Uterus (tissue), 4 donors: ENCODE data around the gene PTPRN2. TPM values are rescaled to one million over a fixed set of nuclear protein-coding genes. Genes with fewer than 3 reads are reported as not detected.
"Not testable (repeated sequence)": the region's sequence is repeated elsewhere in the genome, so short reads cannot be mapped to it uniquely, and the experiment has no call there.

ENCODE experiments used
- DNase-seq, 2 donors: peaks; one replicate each; pipeline ENCODE4 v3.0.0-alpha.2; 2019 to 2020
- H3K27ac ChIP-seq, 2 donors: fragments of 200-600 bp; sonication (generic); 1 replicate in 1 of 2; 2 replicates in 1 of 2; pipeline ENCODE4 v1.5.1; 2016 to 2018
- H3K27me3 ChIP-seq, 2 donors: fragments of 200-600 bp; sonication (generic); one replicate each; pipeline ENCODE4 v1.5.1; 2018 to 2019; ENCODE audit warnings: control low read depth in 1 of 2
- H3K36me3 ChIP-seq, 2 donors: fragments of 200-600 bp; sonication (generic); one replicate each; pipeline ENCODE4 v1.5.1; 2019; ENCODE audit warnings: control low read depth in 1 of 2
- H3K4me1 ChIP-seq, 2 donors: fragments of 200-600 bp; sonication (generic); one replicate each; pipeline ENCODE4 v1.5.1; 2018 to 2019; ENCODE audit warnings: control low read depth in 1 of 2
- H3K4me3 ChIP-seq, 2 donors: fragments of 200-600 bp; sonication (generic); 1 replicate in 1 of 2; 2 replicates in 1 of 2; pipeline ENCODE4 v1.5.1; 2018 to 2019; ENCODE audit warnings: mild to moderate bottlenecking in 1 of 2
- H3K9me3 ChIP-seq, 2 donors: fragments of 200-600 bp; sonication (generic); one replicate each; pipeline ENCODE4 v1.5.1; 2019; ENCODE audit warnings: control low read depth in 1 of 2
- POLR2A ChIP-seq, 2 donors: fragments of 450-650 bp; IDR thresholded peaks; one replicate each; pipeline ENCODE4 v1.6.1; 2016; ENCODE audit warnings: antibody characterized with exemption in 2 of 2, mild to moderate bottlenecking in 1 of 2, moderate library complexity in 1 of 2
- intact Hi-C: fragments of 100-400 bp; cut with DNase I; formaldehyde crosslinking; loops from one replicate; pipeline ENCODE4 v1.15.1; 2023; ENCODE audit warnings: low total_unique reads
- total RNA-seq, 4 donors: library from RNA; depleted of rRNA in 3 of 4; stranded (reverse); fragments of >200 nt in 3 of 4; gene quantifications; one replicate each; pipeline versions ENCODE4 v1.1.0 to v1.2.4, GENCODE V29; 2014 to 2023
- TF ChIP-seq, protein P1 (sequence below), 4 experiments: fragments of 200-600 bp in 2 of 4; fragments of 450-650 bp in 2 of 4; sonication (generic) in 2 of 4; IDR thresholded peaks; one replicate each; pipeline ENCODE4 v1.5.1; 2016 to 2019; ENCODE audit warnings: antibody characterized with exemption in 4 of 4, mild to moderate bottlenecking in 2 of 4, moderate library complexity in 1 of 4
- donor health status: DM: yes; HTN: yes; CAD: no.

PTPRN2 gene
- total RNA-seq, 4 donors from 2014 or later = 1.2 to 5.2 (median 2.3) TPM

GRCh38 chr7:158386355-158386618 lies 201.3 kb downstream of the PTPRN2 start:
- no peak for TF ChIP-seq POLR2A (IDR thresholded peaks at IDR 0.05)
- intact Hi-C loops = no loop called here
- H3K4me1 ChIP-seq = no peaks in the 10 kb centered on the region
- H3K4me3 ChIP-seq = no peak overlapping the region
- H3K9me3 ChIP-seq = no peaks in the 10 kb centered on the region
- no peak for DNase-seq
- no peaks in the 10 kb centered on the region for H3K36me3 ChIP-seq
- no peaks in the 10 kb centered on the region for H3K27me3 ChIP-seq
- H3K27ac ChIP-seq = no peak overlapping the region

GRCh38 chr7:158385496-158386354 lies 201.9 kb downstream of the PTPRN2 start:
- DNase-seq, H3K4me1 ChIP-seq, H3K36me3 ChIP-seq, H3K27ac ChIP-seq, H3K4me3 ChIP-seq, H3K27me3 ChIP-seq, intact Hi-C loops, H3K9me3 ChIP-seq: not testable (repeated sequence)

- H3K4me3 ChIP-seq = no peak overlapping the region
- H3K27me3 ChIP-seq = no peaks in the 10 kb centered on the region
- no peak overlapping the region for H3K27ac ChIP-seq
- no peak for DNase-seq
- TF ChIP-seq, protein P1, sequence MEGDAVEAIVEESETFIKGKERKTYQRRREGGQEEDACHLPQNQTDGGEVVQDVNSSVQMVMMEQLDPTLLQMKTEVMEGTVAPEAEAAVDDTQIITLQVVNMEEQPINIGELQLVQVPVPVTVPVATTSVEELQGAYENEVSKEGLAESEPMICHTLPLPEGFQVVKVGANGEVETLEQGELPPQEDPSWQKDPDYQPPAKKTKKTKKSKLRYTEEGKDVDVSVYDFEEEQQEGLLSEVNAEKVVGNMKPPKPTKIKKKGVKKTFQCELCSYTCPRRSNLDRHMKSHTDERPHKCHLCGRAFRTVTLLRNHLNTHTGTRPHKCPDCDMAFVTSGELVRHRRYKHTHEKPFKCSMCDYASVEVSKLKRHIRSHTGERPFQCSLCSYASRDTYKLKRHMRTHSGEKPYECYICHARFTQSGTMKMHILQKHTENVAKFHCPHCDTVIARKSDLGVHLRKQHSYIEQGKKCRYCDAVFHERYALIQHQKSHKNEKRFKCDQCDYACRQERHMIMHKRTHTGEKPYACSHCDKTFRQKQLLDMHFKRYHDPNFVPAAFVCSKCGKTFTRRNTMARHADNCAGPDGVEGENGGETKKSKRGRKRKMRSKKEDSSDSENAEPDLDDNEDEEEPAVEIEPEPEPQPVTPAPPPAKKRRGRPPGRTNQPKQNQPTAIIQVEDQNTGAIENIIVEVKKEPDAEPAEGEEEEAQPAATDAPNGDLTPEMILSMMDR (IDR thresholded peaks at IDR 0.05) = no peak
- TF ChIP-seq POLR2A (IDR thresholded peaks at IDR 0.05) = no peak
- intact Hi-C loops = no loop called here
- H3K4me1 ChIP-seq = no peaks in the 10 kb centered on the region
- H3K36me3 ChIP-seq = no peaks in the 10 kb centered on the region
- H3K9me3 ChIP-seq = no peaks in the 10 kb centered on the region
These were observed 202.9 kb downstream of the PTPRN2 start for GRCh38 chr7:158384746-158385145.

DNA sequence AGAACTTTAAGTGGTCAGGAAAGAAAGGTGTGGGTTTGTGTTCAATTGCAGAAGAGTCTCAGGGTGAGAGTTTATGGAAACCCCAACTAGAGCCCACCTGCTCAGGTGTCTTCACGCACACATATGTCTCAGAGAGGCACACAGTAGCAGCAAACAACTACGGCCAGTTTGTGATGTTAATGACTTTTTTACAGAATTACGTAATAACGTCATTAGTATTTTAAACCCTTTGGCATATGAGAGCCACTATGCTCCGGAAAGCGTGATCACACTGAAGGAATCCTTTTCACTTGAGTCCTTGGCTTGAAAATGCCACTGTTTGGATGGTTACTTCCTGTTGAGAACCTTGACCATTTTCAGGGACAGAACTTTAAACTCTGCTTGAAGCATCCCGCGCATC lies 204.0 kb downstream of the PTPRN2 start:
- no peak for DNase-seq
- Histone ChIP-seq H3K4me3 (no peak overlapping the region), H3K27ac (no peak overlapping the region), H3K27me3 (no peaks in the 10 kb centered on the region), H3K4me1 (no peaks in the 10 kb centered on the region), H3K9me3 (no peaks in the 10 kb centered on the region), H3K36me3 (no peaks in the 10 kb centered on the region)
- TF ChIP-seq POLR2A (IDR thresholded peaks at IDR 0.05) = no peak
- TF ChIP-seq, protein P1 (IDR thresholded peaks at IDR 0.05) = no peak
- intact Hi-C loops = no loop called here

- intact Hi-C loops = no loop called here
- TF ChIP-seq, protein P1 (IDR thresholded peaks at IDR 0.05) = no peak
- no peak for TF ChIP-seq POLR2A (IDR thresholded peaks at IDR 0.05)
- Histone ChIP-seq H3K27me3 (no peaks in the 10 kb centered on the region), H3K36me3 (no peaks in the 10 kb centered on the region), H3K4me1 (no peaks in the 10 kb centered on the region), H3K4me3 (no peak overlapping the region), H3K9me3 (no peaks in the 10 kb centered on the region), H3K27ac (no peak overlapping the region)
- DNase-seq = no peak
These were observed 205.0 kb downstream of the PTPRN2 start for GRCh38 chr7:158382363-158383254.

GRCh38 chr7:158381956-158382355 lies 205.7 kb downstream of the PTPRN2 start:
- Histone ChIP-seq H3K27ac (no peak overlapping the region), H3K9me3 (no peaks in the 10 kb centered on the region), H3K36me3 (no peaks in the 10 kb centered on the region), H3K4me3 (no peak overlapping the region), H3K4me1 (no peaks in the 10 kb centered on the region), H3K27me3 (no peaks in the 10 kb centered on the region)
- no peak for DNase-seq
- intact Hi-C loops = no loop called here
- no peak for TF ChIP-seq POLR2A (IDR thresholded peaks at IDR 0.05)
- TF ChIP-seq, protein P1 (IDR thresholded peaks at IDR 0.05) = no peak
